A549 (cell line): ENCODE data around the gene TBC1D16. TPM values are rescaled to one million over a fixed set of nuclear protein-coding genes. Genes with fewer than 3 reads are reported as not detected.

Experiments
- ATAC-seq, 2 experiments: fragments of 200-7000 bp in 1 of 2; fragments of >200 bp in 1 of 2; cut with Nextera tagmentation in 1 of 2; cut with Tn5 transposase in 1 of 2; 3 replicates each; pipeline versions ENCODE4 v1.8.0 to v1.9.1; 2018 to 2020; ENCODE audit warnings: mild to moderate bottlenecking in 1 of 2, moderate library complexity in 1 of 2
- CTCF ChIA-PET: fragments of 300-600 bp; sonication (Branson Sonifier 250); formaldehyde crosslinking; extraction: SDS; loops from one replicate; lab custom pipeline; 2021; ENCODE audit warnings: antibody characterized with exemption, inconsistent platforms; lab: Yijun Ruan, JAX
- POLR2A ChIA-PET: fragments of 350-600 bp; formaldehyde crosslinking; extraction: SDS; loops from one replicate; lab custom pipeline; 2021; ENCODE audit warnings: antibody characterized with exemption, inconsistent platforms; lab: Yijun Ruan, JAX
- DNase-seq, 2 experiments: peaks; one replicate each; pipeline versions ENCODE4 v3.0.0 to v3.0.0-alpha.2; 2011 to 2016; ENCODE audit warnings: low read depth in 1 of 2, low spot score in 1 of 2
- FAIRE-seq: peaks from 2 replicates; lab custom pipeline; 2011; peaks lifted over from hg19 to GRCh38; lab: Jason Lieb, UNC
- H3K27ac ChIP-seq, 2 experiments: fragments of >200 bp; sonication (Bioruptor Twin); formaldehyde crosslinking; 3 replicates each; pipeline ENCODE4 v1.5.1; 2016 to 2017
- H3K4me1 ChIP-seq: fragments of >200 bp; sonication (Bioruptor Twin); formaldehyde crosslinking; 3 replicates; pipeline ENCODE4 v1.6.1; 2016
- H3K4me2 ChIP-seq: fragments of >200 bp; sonication (Bioruptor Twin); formaldehyde crosslinking; 3 replicates; pipeline ENCODE4 v1.6.1; 2016
- H3K4me3 ChIP-seq: fragments of >200 bp; sonication (Bioruptor Twin); formaldehyde crosslinking; 3 replicates; pipeline ENCODE4 v1.5.1; 2016
- H3K9me3 ChIP-seq: fragments of >200 bp; sonication (Bioruptor Twin); formaldehyde crosslinking; 3 replicates; pipeline ENCODE4 v1.6.1; 2016
- CBX2 ChIP-seq: fragments of 200-600 bp; sonication (generic); IDR thresholded peaks from 2 replicates; pipeline ENCODE4 v1.6.1; 2016; ENCODE audit warnings: low read depth, mild to moderate bottlenecking, borderline replicate concordance
- CTCF ChIP-seq: fragments of >200 bp; sonication (Bioruptor Twin); formaldehyde crosslinking; IDR thresholded peaks from 3 replicates; pipeline ENCODE4 v1.5.1; 2016
- E2F6 ChIP-seq: IDR thresholded peaks from 2 replicates; pipeline ENCODE4 v1.6.1; 2012; ENCODE audit warnings: low read depth, borderline replicate concordance
- EHF ChIP-seq: fragments of 250-450 bp; sonication (Bioruptor Pico); IDR thresholded peaks from 2 replicates; pipeline ENCODE4 v1.5.0; 2020; ENCODE audit warnings: mild to moderate bottlenecking
- ELK1 ChIP-seq: fragments of 150-350 bp; IDR thresholded peaks from 2 replicates; pipeline ENCODE4 v1.6.1; 2014; ENCODE audit warnings: low read depth, mild to moderate bottlenecking, low read length
- EP300 ChIP-seq, 2 experiments: fragments of >200 bp; sonication (Bioruptor Twin); formaldehyde crosslinking; IDR thresholded peaks; 2 replicates in 1 of 2; 3 replicates in 1 of 2; pipeline ENCODE4 v1.6.1; 2016 to 2017
- HES2 ChIP-seq: fragments of >200 bp; sonication (Bioruptor Twin); formaldehyde crosslinking; IDR thresholded peaks from 2 replicates; pipeline ENCODE4 v1.6.1; 2016
- HEYL ChIP-seq: fragments of 250-450 bp; sonication (Bioruptor Pico); IDR thresholded peaks from 2 replicates; pipeline ENCODE4 v1.8.0; 2021; ENCODE audit warnings: mild to moderate bottlenecking, moderate library complexity
- HOXB13 ChIP-seq: fragments of 250-450 bp; sonication (Bioruptor Pico); IDR thresholded peaks from 2 replicates; pipeline ENCODE4 v1.5.0; 2020; ENCODE audit warnings: low read depth, mild to moderate bottlenecking, moderate library complexity
- MYC ChIP-seq: IDR thresholded peaks from 2 replicates; pipeline ENCODE4 v1.6.1; 2012; ENCODE audit warnings: mild to moderate bottlenecking, inconsistent platforms, low read length, improper control_type of control experiment, borderline replicate concordance
- NR3C1 ChIP-seq: fragments of >200 bp; sonication (Bioruptor Twin); formaldehyde crosslinking; IDR thresholded peaks from 3 replicates; pipeline ENCODE4 v1.6.1; 2017
- POLR2A ChIP-seq: IDR thresholded peaks from 2 replicates; pipeline ENCODE4 v1.6.1; 2012; ENCODE audit warnings: mild to moderate bottlenecking, low read length
- RFX5 ChIP-seq: fragments of 450-650 bp; IDR thresholded peaks from 2 replicates; pipeline ENCODE4 v1.7.1; 2014; ENCODE audit warnings: antibody characterized with exemption, mild to moderate bottlenecking, moderate library complexity
- RNF2 ChIP-seq: fragments of 200-600 bp; sonication (generic); IDR thresholded peaks from 2 replicates; pipeline ENCODE4 v1.6.1; 2016; ENCODE audit warnings: low read depth, mild to moderate bottlenecking, antibody characterized with exemption, moderate library complexity, borderline replicate concordance
- SMC3 ChIP-seq: fragments of >200 bp; sonication (Bioruptor Twin); formaldehyde crosslinking; IDR thresholded peaks from 3 replicates; pipeline ENCODE4 v1.6.1; 2018; ENCODE audit warnings: inconsistent platforms
- TFCP2L1 ChIP-seq: fragments of 250-450 bp; sonication (Bioruptor Pico); IDR thresholded peaks from 2 replicates; pipeline ENCODE4 v1.5.0; 2021; ENCODE audit warnings: mild to moderate bottlenecking
- TP53 ChIP-seq: fragments of 250-450 bp; sonication (Bioruptor Pico); IDR thresholded peaks from 2 replicates; pipeline ENCODE4 v1.5.0; 2021; ENCODE audit warnings: mild to moderate bottlenecking, moderate library complexity
- ZFP36 ChIP-seq: fragments of 450-650 bp; IDR thresholded peaks from 2 replicates; pipeline ENCODE4 v1.6.1; 2014; ENCODE audit warnings: borderline replicate concordance; ENCODE audit not compliant: partially characterized antibody
- ZSCAN20 ChIP-seq: fragments of 250-450 bp; sonication (Bioruptor Pico); IDR thresholded peaks from 2 replicates; pipeline ENCODE4 v1.8.0; 2022; ENCODE audit warnings: mild to moderate bottlenecking, moderate library complexity
- WGBS: methylation state at CpG from one replicate; pipeline ENCODE4 v1.1.6; 2017; ENCODE audit errors: missing lambda C conversion rate; 5-methylcytosine and 5-hydroxymethylcytosine counted together
- polyA plus RNA-seq, 4 experiments: library from polyadenylated mRNA; depleted of rRNA in 3 of 4; stranded (reverse); fragments of >200 nt; fragmentation: RNase III in 1 of 4; extraction: RNeasy Plus Mini Kit Qiagen cat#74134 plus additional on column Dnase treatment in 1 of 4; gene quantifications; 2 replicates in 3 of 4; 3 replicates in 1 of 4; pipeline ENCODE4 v1.2.3, GENCODE V29; 2011 to 2017
- TF ChIP-seq, protein P1 (sequence below): fragments of 450-650 bp; IDR thresholded peaks from 2 replicates; pipeline ENCODE4 v1.6.1; 2014; ENCODE audit warnings: antibody characterized with exemption
- TF ChIP-seq, protein P2 (sequence below): fragments of 250-450 bp; sonication (Bioruptor Pico); IDR thresholded peaks from 2 replicates; pipeline ENCODE4 v1.5.0; 2021; ENCODE audit warnings: mild to moderate bottlenecking, moderate library complexity, borderline replicate concordance
- TF ChIP-seq, protein P3 (sequence below): fragments of 250-450 bp; sonication (Bioruptor Pico); IDR thresholded peaks from 2 replicates; pipeline ENCODE4 v1.5.0; 2020; ENCODE audit warnings: low read depth, mild to moderate bottlenecking, moderate library complexity
- TF ChIP-seq, protein P4 (sequence below): IDR thresholded peaks from 2 replicates; pipeline ENCODE4 v1.6.1; 2012

The TBC1D16 gene
- polyA plus RNA-seq, 2 of the 4 experiments (the other 2 are of a cell fraction), result 8.9 to 12.5 TPM

GRCh38 chr17:79979816-79980215 lies 55.9 kb downstream of the TBC1D16 start:
- Histone ChIP-seq H3K4me2 (no peak overlapping the region), H3K9me3 (no peaks in the 10 kb centered on the region), H3K27ac (no peak overlapping the region), H3K4me3 (no peak overlapping the region), H3K4me1 (peaks cover 4% of the 10 kb centered on the region; the same call in 1 of the 3 replicates)
- ChIA-PET CTCF (interaction anchor here (0.6 to 2.0 kb wide), 9 partner anchors 10 to 234 kb away, joined by 3 to 9 read pairs (median 3); no protein-coding TSS in a partner anchor), POLR2A (interaction anchor here (0.5 to 1.0 kb wide), 2 partner anchors 12 to 183 kb away, joined by 3 to 5 read pairs; partner anchors contain the start of gene CBX8)
- FAIRE-seq, result no peak
- WGBS, result 96% methylated on average over 12 of the region's 12 CpGs
- ATAC-seq, result no peak
- TF ChIP-seq, protein P1, sequence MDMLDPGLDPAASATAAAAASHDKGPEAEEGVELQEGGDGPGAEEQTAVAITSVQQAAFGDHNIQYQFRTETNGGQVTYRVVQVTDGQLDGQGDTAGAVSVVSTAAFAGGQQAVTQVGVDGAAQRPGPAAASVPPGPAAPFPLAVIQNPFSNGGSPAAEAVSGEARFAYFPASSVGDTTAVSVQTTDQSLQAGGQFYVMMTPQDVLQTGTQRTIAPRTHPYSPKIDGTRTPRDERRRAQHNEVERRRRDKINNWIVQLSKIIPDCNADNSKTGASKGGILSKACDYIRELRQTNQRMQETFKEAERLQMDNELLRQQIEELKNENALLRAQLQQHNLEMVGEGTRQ, result no peak
- TF ChIP-seq, protein P2, sequence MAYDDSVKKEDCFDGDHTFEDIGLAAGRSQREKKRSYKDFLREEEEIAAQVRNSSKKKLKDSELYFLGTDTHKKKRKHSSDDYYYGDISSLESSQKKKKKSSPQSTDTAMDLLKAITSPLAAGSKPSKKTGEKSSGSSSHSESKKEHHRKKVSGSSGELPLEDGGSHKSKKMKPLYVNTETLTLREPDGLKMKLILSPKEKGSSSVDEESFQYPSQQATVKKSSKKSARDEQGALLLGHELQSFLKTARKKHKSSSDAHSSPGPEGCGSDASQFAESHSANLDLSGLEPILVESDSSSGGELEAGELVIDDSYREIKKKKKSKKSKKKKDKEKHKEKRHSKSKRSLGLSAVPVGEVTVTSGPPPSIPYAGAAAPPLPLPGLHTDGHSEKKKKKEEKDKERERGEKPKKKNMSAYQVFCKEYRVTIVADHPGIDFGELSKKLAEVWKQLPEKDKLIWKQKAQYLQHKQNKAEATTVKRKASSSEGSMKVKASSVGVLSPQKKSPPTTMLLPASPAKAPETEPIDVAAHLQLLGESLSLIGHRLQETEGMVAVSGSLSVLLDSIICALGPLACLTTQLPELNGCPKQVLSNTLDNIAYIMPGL (CRISPR knock-in tag), result no peak
- TF ChIP-seq RFX5, result no peak
- TF ChIP-seq HEYL, result no peak
- TF ChIP-seq EP300 (IDR thresholded peaks at IDR 0.05), result no peak
- TF ChIP-seq POLR2A, result no peak
- no peak for TF ChIP-seq EHF (CRISPR knock-in tag)
- TF ChIP-seq E2F6, result no peak
- TF ChIP-seq, protein P3, sequence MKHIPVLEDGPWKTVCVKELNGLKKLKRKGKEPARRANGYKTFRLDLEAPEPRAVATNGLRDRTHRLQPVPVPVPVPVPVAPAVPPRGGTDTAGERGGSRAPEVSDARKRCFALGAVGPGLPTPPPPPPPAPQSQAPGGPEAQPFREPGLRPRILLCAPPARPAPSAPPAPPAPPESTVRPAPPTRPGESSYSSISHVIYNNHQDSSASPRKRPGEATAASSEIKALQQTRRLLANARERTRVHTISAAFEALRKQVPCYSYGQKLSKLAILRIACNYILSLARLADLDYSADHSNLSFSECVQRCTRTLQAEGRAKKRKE (CRISPR knock-in tag), result no peak
- no peak for TF ChIP-seq SMC3
- no peak for TF ChIP-seq TFCP2L1 (CRISPR knock-in tag)
- TF ChIP-seq TP53 (CRISPR knock-in tag), result no peak
- TF ChIP-seq HOXB13 (CRISPR knock-in tag), result no peak
- no peak for TF ChIP-seq RNF2
- TF ChIP-seq ELK1, result no peak
- TF ChIP-seq NR3C1, result no peak
- TF ChIP-seq CTCF, result no peak
- no peak for TF ChIP-seq ZSCAN20 (CRISPR knock-in tag)
- no peak for DNase-seq

DNA sequence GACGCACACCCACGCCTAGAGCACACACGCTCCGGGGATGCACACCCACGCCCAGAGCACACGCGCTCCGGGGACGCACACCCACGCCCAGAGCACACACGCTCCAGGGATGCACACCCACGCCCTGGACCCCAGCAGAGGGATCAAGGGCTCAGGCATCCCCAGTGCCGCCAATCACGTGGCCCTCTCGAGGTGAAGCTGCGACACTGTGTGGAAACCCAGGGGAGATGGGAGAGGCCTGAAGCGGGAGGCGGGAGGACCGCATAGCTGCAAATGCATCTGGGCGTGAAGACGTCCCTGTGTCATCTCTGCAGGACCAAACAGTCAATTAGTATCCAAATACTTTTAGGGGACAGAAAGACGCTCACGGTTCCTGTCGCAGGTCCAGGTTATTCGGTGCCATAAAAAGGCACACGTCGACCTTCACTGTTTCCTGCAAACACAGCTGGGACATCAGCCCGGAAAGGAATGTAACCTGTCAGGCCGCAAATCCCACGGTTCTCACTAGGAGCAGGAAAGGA lies 56.4 kb downstream of the TBC1D16 start:
- TF ChIP-seq ZFP36, result no peak
- TF ChIP-seq CBX2, result no peak
- no peak for TF ChIP-seq HES2
- TF ChIP-seq RNF2, result no peak
- no peak for TF ChIP-seq POLR2A
- no peak for TF ChIP-seq MYC
- TF ChIP-seq, protein P2 (CRISPR knock-in tag), result no peak
- TF ChIP-seq, protein P4, sequence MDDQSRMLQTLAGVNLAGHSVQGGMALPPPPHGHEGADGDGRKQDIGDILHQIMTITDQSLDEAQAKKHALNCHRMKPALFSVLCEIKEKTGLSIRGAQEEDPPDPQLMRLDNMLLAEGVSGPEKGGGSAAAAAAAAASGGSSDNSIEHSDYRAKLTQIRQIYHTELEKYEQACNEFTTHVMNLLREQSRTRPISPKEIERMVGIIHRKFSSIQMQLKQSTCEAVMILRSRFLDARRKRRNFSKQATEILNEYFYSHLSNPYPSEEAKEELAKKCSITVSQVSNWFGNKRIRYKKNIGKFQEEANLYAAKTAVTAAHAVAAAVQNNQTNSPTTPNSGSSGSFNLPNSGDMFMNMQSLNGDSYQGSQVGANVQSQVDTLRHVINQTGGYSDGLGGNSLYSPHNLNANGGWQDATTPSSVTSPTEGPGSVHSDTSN, result no peak
- Histone ChIP-seq H3K9me3 (no peaks in the 10 kb centered on the region), H3K4me2 (no peak overlapping the region), H3K4me3 (no peak overlapping the region), H3K4me1 (no peaks in the 10 kb centered on the region), H3K27ac (no peak overlapping the region)
- 91% methylated on average over 29 of the region's 30 CpGs for WGBS
- DNase-seq (no peak), ATAC-seq (no peak), FAIRE-seq (no peak)
- ChIA-PET POLR2A (interaction anchor here (1.0 kb wide), 1 partner anchor 182 kb away, joined by 5 read pairs; the partner anchor contains the start of gene CBX8), CTCF (interaction anchor here (0.6 to 2.6 kb wide), 14 partner anchors 9 to 233 kb away, joined by 3 to 10 read pairs (median 4); partner anchors contain the start of gene CBX4)
